GM13977 (cell line): ENCODE results near the gene WDR27.

Source experiments
- DNase-seq: peaks from one replicate; pipeline ENCODE4 v3.0.0; 2012; ENCODE audit warnings: low spot score
- in situ Hi-C: fragments of 300-500 bp; cut with MboI; formaldehyde crosslinking; loops from one replicate; pipeline ENCODE4 v1.12.0; 2022; ENCODE audit warnings: low sequenced_read_pairs, low pct_unique_long_range_greater_than_20kb, mixed read lengths, inconsistent platforms; ENCODE audit not compliant: unreplicated experiment
- TF ChIP-seq, protein P1 (sequence below): IDR thresholded peaks from 2 replicates; pipeline ENCODE4 v1.5.1; 2012; ENCODE audit warnings: mild to moderate bottlenecking, control low read depth; ENCODE audit not compliant: insufficient read depth; ENCODE audit errors: extremely low read depth, missing control alignments

WDR27 gene

GRCh38 chr6:169503422-169504152 lies 198.2 kb downstream of the WDR27 start:
- TF ChIP-seq, protein P1, sequence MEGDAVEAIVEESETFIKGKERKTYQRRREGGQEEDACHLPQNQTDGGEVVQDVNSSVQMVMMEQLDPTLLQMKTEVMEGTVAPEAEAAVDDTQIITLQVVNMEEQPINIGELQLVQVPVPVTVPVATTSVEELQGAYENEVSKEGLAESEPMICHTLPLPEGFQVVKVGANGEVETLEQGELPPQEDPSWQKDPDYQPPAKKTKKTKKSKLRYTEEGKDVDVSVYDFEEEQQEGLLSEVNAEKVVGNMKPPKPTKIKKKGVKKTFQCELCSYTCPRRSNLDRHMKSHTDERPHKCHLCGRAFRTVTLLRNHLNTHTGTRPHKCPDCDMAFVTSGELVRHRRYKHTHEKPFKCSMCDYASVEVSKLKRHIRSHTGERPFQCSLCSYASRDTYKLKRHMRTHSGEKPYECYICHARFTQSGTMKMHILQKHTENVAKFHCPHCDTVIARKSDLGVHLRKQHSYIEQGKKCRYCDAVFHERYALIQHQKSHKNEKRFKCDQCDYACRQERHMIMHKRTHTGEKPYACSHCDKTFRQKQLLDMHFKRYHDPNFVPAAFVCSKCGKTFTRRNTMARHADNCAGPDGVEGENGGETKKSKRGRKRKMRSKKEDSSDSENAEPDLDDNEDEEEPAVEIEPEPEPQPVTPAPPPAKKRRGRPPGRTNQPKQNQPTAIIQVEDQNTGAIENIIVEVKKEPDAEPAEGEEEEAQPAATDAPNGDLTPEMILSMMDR: no peak
- in situ Hi-C loops: no loop called here
- no peak for DNase-seq

GRCh38 chr6:169502445-169502844 lies 199.4 kb downstream of the WDR27 start:
- in situ Hi-C loops: no loop called here
- TF ChIP-seq, protein P1: no peak

DNA sequence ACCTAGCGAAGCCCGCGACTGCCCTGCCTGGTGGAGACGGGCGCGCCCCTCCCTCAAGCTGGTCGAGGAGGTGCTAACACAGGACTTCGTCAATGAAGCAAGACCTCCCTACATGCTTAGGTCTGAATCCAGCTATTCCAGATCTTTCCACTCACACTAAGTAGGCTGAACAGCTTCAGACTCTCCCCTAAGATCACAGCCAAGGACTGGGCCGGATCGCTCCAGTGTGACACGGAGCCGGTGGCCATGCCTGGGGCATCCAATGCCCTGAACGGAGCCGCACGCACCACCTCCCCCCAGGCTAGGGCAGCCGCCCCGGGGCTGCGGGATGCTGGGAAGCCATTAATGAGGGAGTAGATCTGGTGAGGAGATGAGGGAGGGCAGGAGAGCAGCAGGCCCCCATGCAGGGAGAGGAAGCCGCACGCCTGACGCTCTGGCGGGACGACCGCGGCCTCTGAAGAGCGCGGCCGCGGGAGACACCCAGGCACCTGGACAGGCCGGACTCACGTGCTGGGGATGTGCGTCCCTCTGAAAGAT lies 200.0 kb downstream of the WDR27 start:
- TF ChIP-seq, protein P1: no peak
- in situ Hi-C loops: no loop called here
- no peak for DNase-seq

More at GRCh38 chr6:169502445-169502844, 199.4 kb downstream of the WDR27 start:
- no peak for DNase-seq

- DNase-seq: no peak
- in situ Hi-C loops: no loop called here
Measured at GRCh38 chr6:169501128-169501527, 200.7 kb downstream of the WDR27 start.

GRCh38 chr6:169500688-169501087 lies 201.1 kb downstream of the WDR27 start:
- in situ Hi-C loops: no loop called here
- DNase-seq: no peak
- TF ChIP-seq, protein P1: no peak

More at GRCh38 chr6:169501128-169501527, 200.7 kb downstream of the WDR27 start:
- TF ChIP-seq, protein P1: no peak

DNA sequence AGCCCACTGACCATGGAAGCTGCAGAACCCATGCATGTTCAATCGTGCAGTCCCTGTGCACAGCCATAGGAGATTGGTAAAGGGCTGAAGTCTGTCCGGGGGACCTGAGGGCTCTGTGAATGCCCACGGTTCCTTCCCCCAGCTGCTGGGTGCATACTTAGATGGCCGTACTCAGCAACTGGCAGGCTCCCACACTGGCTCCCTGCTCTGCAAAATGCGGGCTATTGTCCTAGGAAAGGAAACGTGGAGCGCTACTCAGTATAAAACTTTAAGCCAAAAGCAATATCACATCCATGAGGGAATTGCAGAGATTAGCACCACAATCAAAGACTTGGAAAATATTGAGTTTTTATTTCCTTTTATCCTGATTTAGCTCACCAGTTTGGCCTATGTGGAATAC lies 202.0 kb downstream of the WDR27 start:
- TF ChIP-seq, protein P1: no peak
- in situ Hi-C loops: no loop called here
- DNase-seq: no peak
